BE2C (cell line): ENCODE measurements around the gene TMCO6.

ENCODE experiments used
- DNase-seq: peaks from one replicate; pipeline ENCODE4 v3.0.0-alpha.2; 2020
- H3K27me3 ChIP-seq: fragments of 250-450 bp; sonication (Bioruptor Pico); 2 replicates; pipeline ENCODE4 v1.5.1; 2020; ENCODE audit warnings: mild to moderate bottlenecking
- H3K36me3 ChIP-seq: fragments of 250-450 bp; sonication (Bioruptor Pico); 2 replicates; pipeline ENCODE4 v1.5.1; 2020; ENCODE audit warnings: mild to moderate bottlenecking
- H3K4me1 ChIP-seq: fragments of 250-450 bp; sonication (Bioruptor Pico); 2 replicates; pipeline ENCODE4 v1.5.1; 2020
- H3K4me3 ChIP-seq: 2 replicates; pipeline ENCODE4 v1.5.1; 2011; ENCODE audit warnings: low read depth, low read length
- H3K9me3 ChIP-seq: fragments of 250-450 bp; sonication (Bioruptor Pico); 2 replicates; pipeline ENCODE4 v1.5.1; 2020
- CTCF ChIP-seq: IDR thresholded peaks from 2 replicates; pipeline ENCODE4 v1.5.1; 2012; ENCODE audit warnings: mild to moderate bottlenecking, low read depth, low read length

Gene TMCO6

DNA sequence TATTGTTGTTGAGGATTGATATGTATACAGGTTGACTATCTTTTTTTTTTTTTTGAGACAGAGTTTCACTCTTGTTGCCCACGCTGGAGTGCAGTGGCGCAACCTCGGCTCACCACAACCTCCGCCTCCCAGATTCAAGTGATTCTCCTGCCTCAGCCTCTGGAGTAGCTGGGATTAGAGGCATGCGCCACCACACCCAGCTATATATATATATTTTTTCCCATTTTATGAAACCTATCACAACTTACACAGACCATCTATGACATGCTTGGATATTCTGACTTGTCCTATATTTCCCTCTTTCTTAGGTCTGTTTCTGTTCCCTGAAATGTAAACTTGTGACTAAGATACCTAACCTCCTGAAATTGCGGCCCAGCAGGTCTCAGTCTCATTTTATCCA is 11.3 kb upstream of the TMCO6 start:
- Histone ChIP-seq H3K9me3 (peaks cover 2% of the 10 kb centered on the region; the same call in 1 of the 2 replicates), H3K4me1 (peaks cover 3% of the 10 kb centered on the region; the same call in 1 of the 2 replicates), H3K4me3 (no peak overlapping the region), H3K27me3 (no peaks in the 10 kb centered on the region; the same call in 1 of the 2 replicates), H3K36me3 (no peaks in the 10 kb centered on the region)
- no peak for TF ChIP-seq CTCF
- no peak for DNase-seq

DNA sequence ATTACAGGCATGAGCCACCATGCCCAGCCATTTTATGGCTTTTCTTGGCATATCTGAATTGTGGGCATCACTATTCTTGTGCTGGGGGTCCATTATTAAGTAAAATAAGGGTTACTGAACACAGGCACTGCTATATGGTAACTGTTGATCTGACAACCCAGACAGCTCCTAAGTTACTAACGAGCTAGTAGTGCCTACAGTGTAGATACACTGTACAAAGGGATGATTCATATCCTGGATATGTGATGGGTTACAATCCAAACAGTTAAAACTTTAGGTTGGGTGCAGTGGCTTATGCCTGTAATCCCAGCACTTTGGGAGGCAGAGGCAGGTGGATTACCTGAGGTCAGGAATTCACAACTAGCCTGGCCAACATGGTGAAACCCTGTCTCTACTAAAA is 10.5 kb upstream of the TMCO6 start:
- no peak overlapping the region for H3K4me3 ChIP-seq
- DNase-seq = no peak
- no peaks in the 10 kb centered on the region for H3K36me3 ChIP-seq
- TF ChIP-seq CTCF = no peak
- no peaks in the 10 kb centered on the region; the same call in 1 of the 2 replicates for H3K27me3 ChIP-seq
- peaks cover 2% of the 10 kb centered on the region; the same call in 1 of the 2 replicates for H3K9me3 ChIP-seq
- H3K4me1 ChIP-seq = peaks cover 5% of the 10 kb centered on the region; the same call in 1 of the 2 replicates

DNA sequence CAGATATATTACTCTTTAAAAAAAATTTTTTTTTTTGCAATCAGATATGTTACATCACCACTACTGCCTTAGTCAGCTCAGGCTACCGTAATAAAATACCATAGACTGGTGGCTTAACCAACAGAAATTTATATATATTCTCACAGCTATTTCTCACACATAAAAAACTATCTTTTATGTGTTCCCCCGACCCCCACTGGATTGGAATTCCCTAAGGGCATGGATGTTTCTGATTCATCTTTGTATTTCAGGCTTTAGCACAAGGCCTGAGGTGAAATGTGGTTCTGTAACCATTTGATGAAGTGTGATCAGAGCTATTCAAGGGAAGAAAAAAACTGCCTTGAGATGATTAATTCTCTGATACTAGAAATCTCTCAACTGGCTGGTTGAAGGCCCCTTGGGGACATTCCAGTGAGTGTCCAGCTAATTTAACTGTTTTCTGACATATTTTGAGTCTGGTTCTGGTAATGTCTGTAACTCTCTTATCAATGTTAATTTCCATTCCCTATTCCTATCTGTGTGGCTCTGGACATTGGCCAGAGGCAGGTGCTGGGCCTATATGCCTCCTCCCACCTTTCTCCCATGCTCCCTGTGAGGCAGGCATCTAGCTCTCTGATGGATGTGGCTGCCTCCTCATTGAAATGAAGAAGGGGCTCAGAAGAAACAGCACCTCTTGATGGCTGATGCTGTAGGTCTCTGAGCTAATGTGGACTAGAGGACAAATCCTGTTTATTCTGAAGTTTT is 8.8 kb upstream of the TMCO6 start:
- DNase-seq = peak; percentile 39
- no peak for TF ChIP-seq CTCF
- H3K9me3 ChIP-seq = peaks cover 2% of the 10 kb centered on the region; the same call in 1 of the 2 replicates
- no peaks in the 10 kb centered on the region for H3K36me3 ChIP-seq
- no peak overlapping the region for H3K4me3 ChIP-seq
- H3K4me1 ChIP-seq = peaks cover 5% of the 10 kb centered on the region; the same call in 1 of the 2 replicates
- H3K27me3 ChIP-seq = no peaks in the 10 kb centered on the region; the same call in 1 of the 2 replicates

DNA sequence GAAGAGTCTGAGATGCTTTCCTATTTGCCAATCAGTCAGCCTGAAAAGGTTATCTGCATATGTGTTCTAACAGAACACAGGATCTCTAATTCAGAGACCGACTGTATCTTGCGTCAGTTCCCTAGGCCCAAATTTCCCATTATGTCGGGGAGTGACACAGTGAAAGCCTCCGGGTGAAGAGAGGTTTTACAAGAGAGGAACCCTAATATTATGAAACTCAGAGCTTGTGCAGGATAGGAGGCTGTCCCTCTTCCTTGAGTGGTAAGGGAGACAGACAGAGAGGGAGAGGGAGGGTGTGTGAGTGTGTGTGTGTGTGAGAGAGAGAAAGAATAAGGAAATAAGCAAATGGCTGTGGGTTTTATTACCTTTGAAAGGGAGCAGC is 8.2 kb upstream of the TMCO6 start:
- DNase-seq = no peak
- Histone ChIP-seq H3K36me3 (no peaks in the 10 kb centered on the region), H3K9me3 (peaks cover 2% of the 10 kb centered on the region; the same call in 1 of the 2 replicates), H3K27me3 (no peaks in the 10 kb centered on the region; the same call in 1 of the 2 replicates), H3K4me1 (peaks cover 5% of the 10 kb centered on the region; the same call in 1 of the 2 replicates), H3K4me3 (no peak overlapping the region)
- no peak for TF ChIP-seq CTCF

- DNase-seq = no peak
- H3K36me3 ChIP-seq = no peaks in the 10 kb centered on the region
- no peak overlapping the region for H3K4me3 ChIP-seq
- H3K4me1 ChIP-seq = peaks cover 5% of the 10 kb centered on the region; the same call in 1 of the 2 replicates
- TF ChIP-seq CTCF = no peak
- peaks cover 2% of the 10 kb centered on the region; the same call in 1 of the 2 replicates for H3K9me3 ChIP-seq
- H3K27me3 ChIP-seq = no peaks in the 10 kb centered on the region; the same call in 1 of the 2 replicates
Observed at GRCh38 chr5:140631831-140632365, 7.4 kb upstream of the TMCO6 start.
